ENCODE results near the gene CAND1. TPM values are rescaled to one million over a fixed set of nuclear protein-coding genes. Genes with fewer than 3 reads are reported as not detected.

Gene CAND1
- total and polyA plus RNA-seq, 2 donors from 2014 or later, result 28.8 to 104 TPM

- H3K4me3 ChIP-seq (ENCODE audit: low read length in 3 of 3), result no peak overlapping the region
- no peak overlapping the region for H3K27ac ChIP-seq (ENCODE audit: low read depth in 2 of 2, low read length in 2 of 2)
- intact Hi-C loops (cut with DNase I), result no loop called here
- H3K27me3 ChIP-seq (ENCODE audit: control insufficient read depth, insufficient read depth, low read length), result no peaks in the 10 kb centered on the region
- peaks cover 0 to 2% (median 0%) of the 10 kb centered on the region in 3 donors for H3K4me1 ChIP-seq (ENCODE audit: control insufficient read depth in 2 of 3, insufficient read depth in 2 of 3, low read depth in 1 of 3, low read length in 3 of 3)
- FAIRE-seq (no peak), DNase-seq (no peak)
- H3K9me3 ChIP-seq (ENCODE audit: control insufficient read depth in 2 of 3, insufficient read depth in 1 of 3, low read length in 3 of 3), result no peaks in the 10 kb centered on the region
- no peak overlapping the region for H3K9ac ChIP-seq (ENCODE audit: low read length in 3 of 3)
- TF ChIP-seq, protein P1, sequence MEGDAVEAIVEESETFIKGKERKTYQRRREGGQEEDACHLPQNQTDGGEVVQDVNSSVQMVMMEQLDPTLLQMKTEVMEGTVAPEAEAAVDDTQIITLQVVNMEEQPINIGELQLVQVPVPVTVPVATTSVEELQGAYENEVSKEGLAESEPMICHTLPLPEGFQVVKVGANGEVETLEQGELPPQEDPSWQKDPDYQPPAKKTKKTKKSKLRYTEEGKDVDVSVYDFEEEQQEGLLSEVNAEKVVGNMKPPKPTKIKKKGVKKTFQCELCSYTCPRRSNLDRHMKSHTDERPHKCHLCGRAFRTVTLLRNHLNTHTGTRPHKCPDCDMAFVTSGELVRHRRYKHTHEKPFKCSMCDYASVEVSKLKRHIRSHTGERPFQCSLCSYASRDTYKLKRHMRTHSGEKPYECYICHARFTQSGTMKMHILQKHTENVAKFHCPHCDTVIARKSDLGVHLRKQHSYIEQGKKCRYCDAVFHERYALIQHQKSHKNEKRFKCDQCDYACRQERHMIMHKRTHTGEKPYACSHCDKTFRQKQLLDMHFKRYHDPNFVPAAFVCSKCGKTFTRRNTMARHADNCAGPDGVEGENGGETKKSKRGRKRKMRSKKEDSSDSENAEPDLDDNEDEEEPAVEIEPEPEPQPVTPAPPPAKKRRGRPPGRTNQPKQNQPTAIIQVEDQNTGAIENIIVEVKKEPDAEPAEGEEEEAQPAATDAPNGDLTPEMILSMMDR (IDR thresholded peaks at IDR 0.05; ENCODE audit: borderline replicate concordance, extremely low read depth, insufficient read depth), result no peak
- peaks cover 2 to 4% (median 4%) of the 10 kb centered on the region in 3 donors for H3K36me3 ChIP-seq (ENCODE audit: control insufficient read depth in 2 of 3, insufficient read depth in 3 of 3, low read length in 3 of 3)
These were observed 17.1 kb downstream of the CAND1 start for GRCh38 chr12:67286257-67286656.

- DNase-seq, result no peak
- peaks cover 0 to 2% (median 0%) of the 10 kb centered on the region in 3 donors for H3K4me1 ChIP-seq (ENCODE audit: control insufficient read depth in 2 of 3, insufficient read depth in 2 of 3, low read depth in 1 of 3, low read length in 3 of 3)
- TF ChIP-seq, protein P1 (IDR thresholded peaks at IDR 0.05; ENCODE audit: borderline replicate concordance, extremely low read depth, insufficient read depth), result no peak
- H3K27me3 ChIP-seq (ENCODE audit: control insufficient read depth, insufficient read depth, low read length), result no peaks in the 10 kb centered on the region
- no peak overlapping the region for H3K27ac ChIP-seq (ENCODE audit: low read depth in 2 of 2, low read length in 2 of 2)
- H3K4me3 ChIP-seq (ENCODE audit: low read length in 3 of 3), result no peak overlapping the region
- peaks cover 2 to 4% (median 4%) of the 10 kb centered on the region in 3 donors for H3K36me3 ChIP-seq (ENCODE audit: control insufficient read depth in 2 of 3, insufficient read depth in 3 of 3, low read length in 3 of 3)
- intact Hi-C loops (cut with DNase I), result no loop called here
- no peak for FAIRE-seq
- no peak overlapping the region for H3K9ac ChIP-seq (ENCODE audit: low read length in 3 of 3)
- H3K9me3 ChIP-seq (ENCODE audit: control insufficient read depth in 2 of 3, insufficient read depth in 1 of 3, low read length in 3 of 3), result no peaks in the 10 kb centered on the region
These were observed 18.2 kb downstream of the CAND1 start for GRCh38 chr12:67287311-67287710.

GRCh38 chr12:67288561-67288960 lies 19.4 kb downstream of the CAND1 start:
- FAIRE-seq (no peak), DNase-seq (no peak)
- no peaks in the 10 kb centered on the region for H3K9me3 ChIP-seq (ENCODE audit: control insufficient read depth in 2 of 3, insufficient read depth in 1 of 3, low read length in 3 of 3)
- TF ChIP-seq, protein P1 (IDR thresholded peaks at IDR 0.05; ENCODE audit: borderline replicate concordance, extremely low read depth, insufficient read depth), result no peak
- no peaks in the 10 kb centered on the region for H3K27me3 ChIP-seq (ENCODE audit: control insufficient read depth, insufficient read depth, low read length)
- H3K4me3 ChIP-seq (ENCODE audit: low read length in 3 of 3), result no peak overlapping the region
- H3K27ac ChIP-seq (ENCODE audit: low read depth in 2 of 2, low read length in 2 of 2), result no peak overlapping the region
- no peak overlapping the region for H3K9ac ChIP-seq (ENCODE audit: low read length in 3 of 3)
- intact Hi-C loops (cut with DNase I), result no loop called here
- peaks cover 2 to 4% (median 2%) of the 10 kb centered on the region in 3 donors for H3K36me3 ChIP-seq (ENCODE audit: control insufficient read depth in 2 of 3, insufficient read depth in 3 of 3, low read length in 3 of 3)
- peaks cover 0 to 2% (median 0%) of the 10 kb centered on the region in 3 donors for H3K4me1 ChIP-seq (ENCODE audit: control insufficient read depth in 2 of 3, insufficient read depth in 2 of 3, low read depth in 1 of 3, low read length in 3 of 3)

- Histone ChIP-seq H3K27me3 (ENCODE audit: control insufficient read depth, insufficient read depth, low read length) (no peaks in the 10 kb centered on the region), H3K36me3 (ENCODE audit: control insufficient read depth in 2 of 3, insufficient read depth in 3 of 3, low read length in 3 of 3) (peaks cover 0 to 3% (median 2%) of the 10 kb centered on the region in 3 donors), H3K9ac (ENCODE audit: low read length in 3 of 3) (no peak overlapping the region), H3K9me3 (ENCODE audit: control insufficient read depth in 2 of 3, insufficient read depth in 1 of 3, low read length in 3 of 3) (no peaks in the 10 kb centered on the region), H3K4me3 (ENCODE audit: low read length in 3 of 3) (no peak overlapping the region), H3K27ac (ENCODE audit: low read depth in 2 of 2, low read length in 2 of 2) (no peak overlapping the region), H3K4me1 (ENCODE audit: control insufficient read depth in 2 of 3, insufficient read depth in 2 of 3, low read depth in 1 of 3, low read length in 3 of 3) (peaks cover 0 to 2% (median 0%) of the 10 kb centered on the region in 3 donors)
- intact Hi-C loops (cut with DNase I), result no loop called here
- TF ChIP-seq, protein P1 (IDR thresholded peaks at IDR 0.05; ENCODE audit: borderline replicate concordance, extremely low read depth, insufficient read depth), result no peak
- FAIRE-seq, result no peak
- DNase-seq, result no peak
These were observed 21.2 kb downstream of the CAND1 start for GRCh38 chr12:67290378-67290777.
